Glomerular visceral epithelial cell (primary cell): ENCODE data around the gene STT3B.
"Not testable (repeated sequence)": the region's sequence is repeated elsewhere in the genome, so short reads cannot be mapped to it uniquely, and the experiment has no call there.

ENCODE experiments used
- DNase-seq: peaks from one replicate; pipeline ENCODE4 v3.0.0-alpha.2; 2016; ENCODE audit errors: extremely low spot score

The STT3B gene

DNA sequence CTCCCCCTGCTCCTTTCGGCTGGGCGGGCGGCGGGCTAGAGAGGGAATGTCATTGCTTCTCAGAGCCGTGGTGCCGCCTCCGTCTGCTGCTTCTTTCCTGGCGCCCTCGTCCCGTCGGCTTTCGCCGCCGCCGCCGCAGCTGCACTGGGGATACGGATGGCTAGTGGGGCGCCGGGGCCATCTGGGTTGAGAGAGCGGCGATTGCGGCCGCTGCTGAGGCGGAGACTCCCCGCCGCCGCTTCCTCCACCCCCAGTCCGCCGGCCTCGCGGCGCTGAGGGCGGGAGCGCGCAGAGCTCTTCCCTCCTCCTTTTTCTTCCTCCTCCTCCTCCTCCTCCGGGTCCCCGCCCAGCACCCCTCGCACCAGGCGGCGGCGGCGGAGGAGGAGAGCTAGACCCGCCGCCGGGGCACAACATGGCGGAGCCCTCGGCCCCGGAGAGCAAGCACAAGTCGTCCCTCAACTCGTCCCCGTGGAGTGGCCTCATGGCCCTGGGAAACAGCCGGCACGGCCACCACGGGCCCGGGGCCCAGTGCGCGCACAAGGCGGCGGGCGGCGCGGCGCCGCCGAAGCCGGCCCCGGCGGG lies at the start of gene STT3B:
Gene STT3B, plus strand, starts transcription at position 339 of the 582 bp plus-strand sequence. Its CDS starts 74 bp downstream, at position 413.
- peak; percentile 90 for DNase-seq

DNA sequence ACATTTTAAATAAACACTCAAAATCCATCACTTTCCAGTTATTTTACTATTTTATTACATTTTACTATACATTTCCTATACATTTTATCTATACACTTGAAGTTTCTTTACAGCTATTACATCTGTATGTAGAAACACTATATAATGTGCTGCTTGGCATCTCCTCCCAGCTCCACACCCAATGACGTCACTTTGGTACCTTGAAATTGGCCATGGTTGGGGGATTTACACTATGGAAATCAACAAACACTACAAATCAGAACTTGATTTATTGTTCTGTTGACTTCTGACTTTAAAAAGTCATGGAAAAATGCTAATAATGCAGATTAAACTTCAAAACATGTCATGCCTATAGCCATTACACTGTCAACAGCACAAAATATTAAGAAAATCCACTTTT lies 48.9 kb upstream of the STT3B start:
- no peak for DNase-seq

DNA sequence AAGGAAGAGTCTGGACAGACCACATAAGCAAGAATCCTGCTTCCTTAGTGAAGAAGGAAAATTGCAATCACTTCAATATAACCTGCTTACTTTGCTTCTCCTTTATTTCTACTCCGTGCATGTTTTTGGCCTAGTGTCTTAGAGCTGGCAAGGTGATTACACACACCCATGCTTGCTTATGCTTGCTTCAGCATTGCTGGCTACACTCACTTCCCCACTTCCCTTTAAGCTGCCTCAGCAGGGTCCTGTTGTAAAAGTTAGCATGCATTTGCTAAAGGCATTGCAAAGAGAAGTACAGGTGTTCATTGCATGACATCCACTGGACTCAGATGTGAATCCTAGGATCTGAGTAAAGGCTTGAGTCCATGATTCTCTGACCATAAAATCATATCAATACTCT lies 47.5 kb upstream of the STT3B start:
- DNase-seq, result no peak

DNA sequence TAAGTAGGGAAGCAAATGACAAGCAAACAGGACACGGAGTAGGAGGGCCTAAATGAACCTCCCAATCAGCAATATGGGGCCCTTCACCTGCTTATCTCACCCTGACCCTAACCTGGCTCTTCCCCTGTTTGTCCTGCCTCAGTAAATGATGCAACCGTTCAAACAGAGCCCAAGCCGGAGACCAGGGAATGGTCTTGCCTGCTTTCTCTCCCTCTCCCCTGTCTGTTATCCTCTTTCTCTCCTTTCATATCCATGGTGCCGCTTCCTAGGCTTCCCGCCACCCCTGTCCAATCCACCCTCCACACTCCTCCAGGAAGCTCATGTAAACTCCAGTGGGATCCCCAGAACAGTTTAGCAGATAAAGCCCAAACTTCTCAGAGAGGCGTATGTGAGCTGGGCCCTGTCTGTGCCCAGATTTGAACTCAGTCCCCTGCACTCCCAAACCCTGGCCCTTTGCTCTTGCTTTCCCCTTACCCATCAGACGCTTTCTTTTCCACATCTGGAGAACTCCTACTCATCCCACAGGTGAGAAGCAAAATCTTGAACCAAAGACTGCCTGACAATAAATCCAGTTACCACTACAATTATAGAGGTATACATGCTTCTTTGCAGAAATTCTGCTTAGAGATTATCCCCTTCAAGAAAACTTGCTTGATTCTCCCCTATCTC lies 45.7 kb upstream of the STT3B start:
- no peak for DNase-seq

DNA sequence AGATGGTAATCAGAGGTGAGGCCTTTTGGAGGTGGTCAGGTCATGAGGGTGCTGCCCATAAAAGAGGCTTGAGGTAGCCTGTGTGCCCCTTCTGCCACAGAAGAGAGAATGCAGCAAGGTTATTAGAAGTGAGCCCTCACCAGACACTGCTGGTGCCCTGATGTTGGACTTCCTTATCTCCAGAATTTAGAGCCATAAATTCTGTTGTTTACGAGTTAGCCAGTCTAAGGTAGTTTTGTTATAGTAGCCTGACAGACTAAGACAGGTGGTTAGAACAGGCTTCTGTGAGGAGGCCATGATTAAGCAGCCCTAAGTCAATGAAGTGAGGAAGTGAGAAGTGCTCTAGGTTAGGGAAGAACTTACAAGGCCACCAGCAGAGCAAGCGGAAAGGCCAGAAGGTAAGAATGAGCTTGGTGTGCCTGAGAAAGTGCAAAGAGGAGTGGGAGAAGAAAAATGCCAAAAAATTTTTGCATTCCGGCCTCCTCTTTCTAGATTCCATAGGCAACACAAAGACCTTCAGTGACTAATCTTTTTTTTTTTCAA lies 44.2 kb upstream of the STT3B start:
- DNase-seq, result no peak

DNA sequence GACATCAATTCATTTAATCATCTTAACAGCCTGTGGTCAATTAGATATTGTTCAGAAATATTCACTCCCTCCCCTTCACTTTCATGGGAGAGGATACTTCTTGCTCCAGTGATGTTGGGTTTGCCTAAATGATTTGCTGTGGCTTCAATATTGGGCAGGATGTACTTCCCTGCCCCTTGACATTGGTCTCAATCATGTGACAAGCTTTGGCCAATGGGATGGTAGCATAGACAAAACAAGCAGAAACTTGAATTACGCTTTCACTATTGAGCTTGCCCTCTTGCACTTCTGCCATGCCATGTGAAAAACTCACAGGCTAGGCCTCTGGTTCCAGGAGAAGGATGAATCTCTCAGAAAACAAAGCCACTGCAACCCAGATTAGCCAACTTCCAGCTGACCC lies 42.2 kb upstream of the STT3B start:
- DNase-seq, result no peak

DNA sequence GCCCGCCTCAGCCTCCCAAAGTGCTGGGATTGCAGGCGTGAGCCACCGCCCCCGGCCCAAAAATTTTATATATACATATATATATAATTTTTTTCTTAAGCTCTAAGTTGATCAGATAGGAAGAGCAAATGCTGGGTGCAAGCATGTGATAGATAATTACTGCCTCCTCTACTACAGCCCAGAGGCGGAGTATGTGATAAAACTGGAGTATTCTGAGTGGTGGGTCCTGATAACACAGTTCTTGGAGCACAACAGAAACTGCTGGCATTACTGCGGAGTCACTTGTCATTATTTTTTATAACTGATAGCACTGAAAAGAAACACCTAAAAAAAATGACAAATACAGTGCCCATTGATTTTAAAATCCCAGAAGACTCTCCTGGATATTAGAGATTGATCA lies 41.1 kb upstream of the STT3B start:
- DNase-seq, result no peak

DNA sequence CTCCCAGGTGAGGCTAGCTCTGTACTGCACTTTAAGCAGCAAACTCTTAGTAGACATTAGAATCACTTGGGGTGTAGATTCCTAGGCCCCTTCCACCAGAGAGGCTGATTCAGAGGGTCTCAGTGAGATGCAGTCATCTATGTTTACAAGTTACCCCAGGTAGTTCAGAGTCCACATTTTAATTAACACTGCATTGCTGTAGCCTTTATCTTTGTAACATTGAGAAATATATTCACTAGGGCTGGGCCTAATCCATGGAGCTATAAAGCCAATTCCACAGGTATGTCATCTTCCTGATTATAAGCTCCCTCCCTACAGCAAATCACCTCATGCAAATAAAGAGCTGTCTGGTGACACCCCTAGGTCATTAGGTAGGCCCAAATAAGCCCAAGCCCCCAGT lies 39.6 kb upstream of the STT3B start:
- DNase-seq, result no peak

DNA sequence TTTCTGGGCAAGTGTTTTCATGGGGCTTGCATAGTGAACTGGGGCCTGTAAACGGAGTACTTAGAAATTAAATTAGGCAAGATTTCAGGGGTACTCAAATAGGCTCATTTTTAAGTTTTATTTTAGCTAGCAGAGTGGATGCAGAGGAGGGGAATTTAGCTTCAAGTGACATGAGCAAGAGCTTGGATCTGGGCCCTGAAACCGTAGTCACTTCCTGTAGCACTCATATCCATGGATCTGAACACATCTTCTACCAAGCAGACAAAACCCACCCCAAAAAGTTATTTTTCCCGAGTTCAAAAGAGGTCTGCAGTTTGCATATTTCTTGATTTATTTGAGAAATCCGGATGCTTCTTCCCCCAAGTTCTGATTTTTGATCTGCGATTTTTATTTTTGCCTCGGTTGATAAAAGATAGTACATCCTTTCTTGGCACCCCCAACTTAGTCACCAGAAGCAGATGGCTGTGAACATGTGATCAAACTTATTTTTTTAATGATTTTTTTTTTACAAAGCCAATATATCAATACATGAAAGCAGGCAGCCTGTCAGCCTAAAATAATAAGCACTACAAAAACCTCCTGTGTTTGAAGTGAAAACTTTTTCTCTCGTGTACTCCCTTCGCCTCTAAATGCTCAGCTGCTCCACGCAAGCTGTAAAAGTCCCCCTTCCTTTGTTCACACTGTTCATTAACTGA lies 36.6 kb upstream of the STT3B start:
- no peak for DNase-seq

DNA sequence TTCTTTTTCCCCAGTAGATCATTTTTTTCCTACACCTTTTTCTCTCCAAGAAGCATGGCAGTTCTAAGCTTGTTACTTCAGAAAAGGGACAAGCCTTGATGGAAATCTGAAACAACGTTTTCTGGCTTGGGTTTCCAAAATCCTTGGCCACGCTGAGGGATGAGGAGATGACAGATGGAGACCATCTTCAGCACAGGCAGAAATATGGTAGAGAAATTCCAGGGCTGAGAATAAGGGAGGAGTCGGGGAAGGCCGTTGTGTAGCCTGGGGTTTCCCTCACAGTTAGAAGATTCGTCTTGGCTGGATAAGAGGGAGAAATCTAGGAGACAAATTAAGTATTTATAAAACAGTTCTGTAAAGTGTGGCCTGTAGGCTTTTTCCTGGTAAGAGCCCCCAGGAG lies 33.9 kb upstream of the STT3B start:
- no peak for DNase-seq

DNA sequence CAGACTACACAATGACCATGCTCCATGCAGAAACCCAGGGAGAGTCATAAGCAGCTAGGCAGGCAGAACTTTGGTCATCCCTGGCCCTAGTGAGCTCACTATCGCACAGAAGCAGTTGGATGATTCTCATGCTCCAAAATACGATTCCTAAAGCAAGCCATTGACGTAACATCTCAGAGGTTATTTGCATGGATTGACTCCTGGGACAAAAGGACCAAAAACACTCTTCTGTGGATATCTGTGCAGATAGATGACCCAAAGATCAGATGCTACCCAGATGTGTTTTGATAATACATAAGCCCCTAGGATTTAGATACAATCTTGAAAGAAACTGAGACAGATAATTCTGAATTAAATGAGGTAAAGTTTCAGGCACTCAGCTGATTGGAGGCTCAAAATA lies 33.4 kb upstream of the STT3B start:
- DNase-seq, result no peak

DNA sequence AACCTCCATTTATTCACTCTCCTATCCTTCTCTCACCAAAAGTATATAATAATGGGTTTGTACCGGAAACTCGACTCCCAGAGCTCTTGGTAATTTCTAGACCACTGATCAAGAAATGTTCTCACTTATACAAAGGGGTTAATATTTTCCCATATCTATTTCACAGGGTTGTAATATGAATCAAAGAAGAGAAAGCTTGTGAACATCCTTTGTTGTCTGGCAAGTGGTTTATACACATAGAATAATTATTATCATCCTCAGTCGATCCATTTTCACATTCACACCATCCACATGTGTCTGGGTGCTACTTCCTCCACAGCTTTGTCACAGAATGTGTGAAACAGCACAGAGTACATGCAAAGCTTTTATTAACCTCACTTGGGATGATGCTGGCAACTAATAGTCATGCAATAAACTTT lies 29.9 kb upstream of the STT3B start:
- no peak for DNase-seq

DNA sequence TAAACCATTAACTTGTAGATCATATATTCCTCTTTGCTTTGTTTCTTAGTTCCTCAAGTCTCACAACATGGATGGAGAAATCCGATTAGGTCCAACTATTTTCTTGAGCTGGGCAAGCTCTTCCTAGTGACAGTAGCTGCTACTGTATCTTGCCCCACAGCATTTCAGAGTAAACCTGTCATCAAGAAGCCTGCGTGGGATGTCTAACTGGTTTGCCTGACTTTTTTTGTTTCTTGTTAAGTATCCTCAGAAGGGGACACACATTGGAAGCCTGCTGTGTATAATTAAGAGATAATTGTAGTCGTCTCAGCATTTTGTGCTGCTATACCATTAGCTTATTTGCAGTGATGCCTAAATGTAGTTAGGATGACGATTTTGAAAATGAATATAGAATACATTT lies 29.3 kb upstream of the STT3B start:
- DNase-seq, result no peak

DNA sequence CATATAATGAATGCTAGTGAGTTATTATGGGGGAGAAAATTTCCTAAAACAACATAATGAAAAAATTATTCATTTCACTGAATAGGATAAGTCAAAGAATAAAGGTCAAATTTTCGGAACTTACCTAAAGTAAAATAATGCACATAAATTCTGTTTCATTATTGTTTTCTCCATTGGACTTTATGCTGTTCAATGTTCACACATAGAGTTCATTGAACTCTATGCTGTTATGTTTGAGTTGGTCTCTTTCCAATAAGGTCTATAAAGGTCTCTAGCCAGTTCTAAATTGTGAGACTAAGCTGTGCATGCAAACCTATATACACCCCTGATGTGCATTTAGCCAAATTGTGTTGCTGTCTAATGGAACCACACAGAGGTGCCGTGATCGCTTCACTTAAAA lies 28.5 kb upstream of the STT3B start:
- no peak for DNase-seq

DNA sequence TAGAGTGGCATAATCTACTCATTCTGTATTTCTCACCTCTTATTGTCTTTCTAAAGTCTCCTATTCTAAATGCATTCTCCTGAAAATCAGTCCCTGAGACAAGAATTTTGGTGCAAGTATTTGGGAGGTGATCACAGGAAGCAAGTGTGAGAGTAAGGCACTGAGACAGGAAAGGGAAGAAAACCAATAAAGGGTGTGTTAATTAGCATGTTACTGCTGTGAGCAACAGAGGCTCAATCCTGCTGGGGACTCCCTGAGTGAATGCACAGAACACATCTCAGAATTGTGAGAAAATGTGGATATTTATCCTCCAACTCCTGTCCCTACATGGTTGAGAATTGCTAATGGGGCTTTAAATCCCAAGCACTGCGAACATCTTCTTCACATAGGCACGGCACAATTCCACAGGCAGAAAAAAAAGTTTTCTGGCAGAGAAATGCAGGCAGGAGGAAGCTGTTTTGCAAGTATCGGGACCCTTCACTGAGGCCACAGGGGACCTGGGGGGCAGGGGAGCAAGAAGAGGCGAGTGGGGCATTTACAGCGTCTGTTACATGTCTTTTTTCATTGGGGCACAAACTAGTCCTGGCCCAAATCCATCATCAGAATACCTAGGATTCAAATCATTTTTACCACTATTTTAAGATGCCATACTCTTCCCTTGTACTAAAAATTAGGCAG lies 27.2 kb upstream of the STT3B start:
- DNase-seq, result no peak

DNA sequence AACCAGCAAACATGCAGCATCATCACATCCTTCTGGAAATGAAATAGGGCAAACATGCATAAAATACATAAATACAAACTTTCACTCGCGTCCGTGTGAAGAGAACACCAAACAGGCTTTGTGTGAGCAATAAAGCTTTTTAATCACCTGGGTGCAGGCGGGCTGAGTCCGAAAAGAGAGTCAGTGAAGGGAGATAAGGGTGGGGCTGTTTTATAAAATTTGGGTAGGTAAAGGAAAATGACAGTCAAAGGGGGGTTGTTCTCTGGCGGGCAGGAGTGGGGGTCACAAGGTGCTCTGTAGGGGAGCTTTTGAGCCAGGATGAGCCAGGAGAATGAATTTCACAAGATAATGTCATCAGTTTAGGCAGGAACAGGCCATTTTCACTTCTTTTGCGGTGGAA lies 26.2 kb upstream of the STT3B start:
- not testable (repeated sequence) for DNase-seq

DNA sequence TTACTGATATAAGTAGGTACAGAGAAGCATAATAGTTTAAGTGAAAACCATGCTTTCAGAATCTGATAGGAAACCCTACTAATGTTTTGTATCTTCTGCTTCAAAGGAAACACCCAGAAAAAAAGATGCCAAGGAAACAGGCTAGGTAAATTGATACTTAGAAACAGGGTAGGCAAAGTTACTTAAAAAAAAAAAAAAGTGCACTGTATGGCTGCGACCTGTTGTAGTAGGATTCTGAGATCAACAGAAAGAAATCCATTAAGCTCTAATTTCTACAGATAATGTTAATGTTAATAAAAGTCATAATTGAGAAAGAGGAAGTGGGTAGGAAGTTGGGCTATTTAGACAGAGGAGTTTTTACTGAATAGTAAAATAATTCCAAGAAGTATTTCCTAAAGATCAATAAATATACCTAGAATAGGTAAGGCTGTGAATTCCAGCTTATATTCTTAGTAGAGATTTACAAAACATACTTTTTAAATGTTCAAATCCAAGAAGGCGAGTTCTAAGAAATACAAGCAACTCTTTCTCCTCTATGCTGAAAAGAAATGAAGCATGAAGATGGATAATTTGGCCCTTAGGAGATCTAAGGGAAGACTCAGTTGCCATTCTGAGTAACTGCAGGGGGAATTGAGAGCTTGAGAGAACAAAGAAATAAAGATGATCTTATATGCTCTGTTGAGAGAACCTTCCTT lies 24.1 kb upstream of the STT3B start:
- DNase-seq, result no peak

DNA sequence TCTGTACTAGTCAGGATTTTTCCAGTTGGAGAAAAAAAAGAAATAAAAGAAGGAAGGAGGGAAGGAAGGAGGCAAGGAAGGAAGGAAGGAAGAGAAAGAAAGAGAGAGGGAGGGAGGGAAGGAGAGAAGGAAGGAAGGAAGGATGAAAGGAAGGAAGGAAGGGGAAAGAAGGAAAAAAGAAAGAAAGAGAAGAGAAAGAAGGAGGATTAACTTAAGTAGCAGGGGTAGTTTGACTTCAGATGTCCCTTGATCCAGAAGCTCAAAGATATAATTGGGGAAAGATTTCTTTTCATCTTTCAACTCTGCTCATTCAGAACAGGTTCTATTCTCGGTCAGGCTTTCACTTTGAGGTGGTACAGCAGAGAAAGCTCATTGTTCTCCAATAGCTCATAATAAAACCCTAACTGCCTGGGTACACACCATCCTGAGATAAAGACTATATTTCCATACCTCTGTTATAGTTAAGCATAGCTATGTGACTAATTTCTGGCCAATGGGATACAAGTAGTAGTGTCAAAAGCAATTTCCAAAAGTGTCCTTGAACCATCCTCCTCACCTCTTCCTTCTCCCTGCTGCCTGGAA lies 23.5 kb upstream of the STT3B start:
- DNase-seq, result no peak

DNA sequence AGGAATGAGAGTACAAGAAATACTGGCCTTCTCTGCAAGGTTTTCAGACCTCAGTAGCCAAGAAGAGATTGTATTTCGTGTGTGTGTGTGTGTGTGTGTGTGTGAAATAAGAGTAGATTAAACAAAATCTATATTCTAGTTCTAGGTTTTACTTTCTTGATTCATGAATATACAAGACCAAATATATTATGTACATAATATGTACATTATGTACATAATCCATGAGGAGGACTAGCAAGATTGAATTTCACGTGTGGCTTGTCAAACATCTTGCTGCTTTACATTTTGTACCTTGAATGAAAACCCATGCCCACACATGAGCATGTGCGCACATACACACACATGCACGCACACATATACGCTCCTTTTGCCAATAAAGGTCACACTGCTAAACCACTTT lies 18.2 kb upstream of the STT3B start:
- no peak for DNase-seq

DNA sequence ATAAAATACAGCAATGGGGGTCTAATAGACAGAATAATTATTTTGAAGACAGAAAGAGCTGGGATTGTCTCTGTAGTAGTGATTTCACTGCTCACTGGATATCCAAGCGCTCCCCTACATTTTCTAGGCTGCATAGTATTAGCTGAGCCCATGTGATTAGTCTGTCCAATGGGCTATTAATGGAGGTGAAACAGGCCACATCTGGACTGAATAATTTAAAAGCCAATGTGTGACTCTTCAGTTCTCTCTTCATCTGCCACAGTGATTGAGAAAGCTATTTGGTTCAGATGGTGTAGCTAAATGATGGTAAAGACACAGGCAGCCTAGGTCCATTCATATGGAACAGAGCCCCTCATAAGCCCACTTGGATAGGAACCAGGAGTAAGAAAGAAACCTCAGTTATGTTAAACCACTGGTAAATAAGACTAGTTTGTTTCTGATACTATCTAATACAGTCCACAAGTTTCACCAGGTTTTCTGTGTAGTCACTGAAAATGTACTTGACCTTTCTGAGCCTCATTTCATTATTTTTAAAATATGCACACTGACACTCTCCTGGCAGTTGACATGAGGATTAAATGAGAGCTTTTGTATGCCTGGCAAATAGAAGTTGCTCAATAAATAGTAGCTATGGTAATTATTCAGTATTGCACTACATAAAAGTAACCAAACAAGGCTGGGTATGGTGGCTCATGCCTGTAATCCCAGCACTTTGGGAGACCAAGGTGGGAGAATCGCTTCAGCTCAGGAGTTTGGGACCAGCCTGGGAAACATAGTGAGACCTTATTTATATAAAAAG lies 17.0 kb upstream of the STT3B start:
- DNase-seq, result no peak

DNA sequence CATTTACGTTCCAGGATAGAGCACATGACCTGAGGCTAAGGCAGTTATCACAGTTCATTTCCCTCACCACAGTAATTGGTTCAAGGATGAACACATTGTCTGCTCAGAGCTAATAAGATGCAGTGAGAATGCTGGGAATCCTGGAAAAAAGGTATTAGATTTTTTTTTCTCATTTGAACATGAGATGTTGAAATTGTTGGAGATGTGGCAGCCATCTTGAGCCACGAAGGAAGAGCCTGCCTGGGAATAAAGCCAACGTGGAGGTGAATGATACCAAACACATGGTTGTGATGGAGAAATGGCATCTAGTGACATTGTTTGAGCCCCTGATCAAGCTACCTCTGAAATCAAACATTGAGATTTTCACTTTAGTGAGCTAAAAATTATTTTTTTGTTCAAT lies 16.0 kb upstream of the STT3B start:
- no peak for DNase-seq
